C4-2B (cell line): Measurements from ENCODE around the gene MCRIP1.

Source experiments
- CTCF ChIP-seq: fragments of 450-650 bp; conservative IDR thresholded peaks from 2 replicates; pipeline ENCODE4 v1.5.1; 2017; ENCODE audit warnings: mild to moderate bottlenecking
- ZFX ChIP-seq: fragments of 450-650 bp; IDR thresholded peaks from 2 replicates; pipeline ENCODE4 v1.6.1; 2017

DNA sequence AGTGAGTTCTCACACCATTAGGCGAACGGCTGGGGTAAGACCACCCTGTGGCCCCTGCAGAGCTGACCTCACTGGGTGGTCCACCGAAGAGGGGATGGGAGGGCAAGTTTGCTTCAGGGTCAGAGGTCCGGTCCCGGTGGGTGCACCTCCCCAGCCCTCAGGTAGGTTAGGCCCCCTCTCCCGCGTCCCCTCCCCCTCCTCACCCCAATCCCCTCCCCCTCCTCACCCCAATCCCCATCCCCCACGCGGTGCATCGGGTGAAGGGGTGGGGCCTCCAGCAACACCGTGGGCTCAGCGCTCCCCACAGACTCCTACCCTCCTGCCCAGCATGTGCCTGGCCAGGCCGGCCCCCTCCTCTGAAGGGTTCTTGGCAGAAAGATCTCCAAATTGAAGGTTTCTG, 13.4 kb downstream of the MCRIP1 start:
- TF ChIP-seq CTCF (no peak), ZFX (no peak)
